Activated CD8-positive, alpha-beta memory T cell treated with anti-CD3 and anti-CD28 coated beads for 24 hours (primary cell): ENCODE results near the gene KCNIP4.

Experiments used
- DNase-seq: peaks from one replicate; pipeline ENCODE4 v3.0.0-alpha.2; 2020

Gene KCNIP4

GRCh38 chr4:21753084-21753760, 195.3 kb downstream of the KCNIP4 start:
- no peak for DNase-seq

- DNase-seq: no peak
These were observed 196.0 kb downstream of the KCNIP4 start for GRCh38 chr4:21752616-21753015.

- no peak for DNase-seq
These were observed 198.6 kb downstream of the KCNIP4 start for GRCh38 chr4:21749924-21750323.

- DNase-seq: no peak
These were observed 199.2 kb downstream of the KCNIP4 start for GRCh38 chr4:21749412-21749811.

- no peak for DNase-seq
These were observed 204.5 kb downstream of the KCNIP4 start for GRCh38 chr4:21744046-21744445.

- DNase-seq: no peak
These were observed 206.2 kb downstream of the KCNIP4 start for GRCh38 chr4:21742326-21742725.

GRCh38 chr4:21738821-21739220, 209.8 kb downstream of the KCNIP4 start:
- DNase-seq: no peak

- no peak for DNase-seq
These were observed 212.7 kb downstream of the KCNIP4 start for GRCh38 chr4:21735866-21736265.

GRCh38 chr4:21733894-21734630, 214.5 kb downstream of the KCNIP4 start:
- no peak for DNase-seq

GRCh38 chr4:21728304-21728703, 220.3 kb downstream of the KCNIP4 start:
- no peak for DNase-seq

GRCh38 chr4:21726255-21726815, 222.2 kb downstream of the KCNIP4 start:
- no peak for DNase-seq

GRCh38 chr4:21722157-21722839, 226.3 kb downstream of the KCNIP4 start:
- DNase-seq: no peak

- no peak for DNase-seq
These were observed 232.0 kb downstream of the KCNIP4 start for GRCh38 chr4:21716531-21716930.

- no peak for DNase-seq
These were observed 238.3 kb downstream of the KCNIP4 start for GRCh38 chr4:21710179-21710835.

- no peak for DNase-seq
These were observed 238.8 kb downstream of the KCNIP4 start for GRCh38 chr4:21709761-21710160.

GRCh38 chr4:21709031-21709430, 239.5 kb downstream of the KCNIP4 start:
- no peak for DNase-seq

- DNase-seq: no peak
These were observed 249.1 kb downstream of the KCNIP4 start for GRCh38 chr4:21699446-21699845.

- DNase-seq: no peak
These were observed 251.0 kb downstream of the KCNIP4 start for GRCh38 chr4:21697583-21697982.

- no peak for DNase-seq
These were observed 253.4 kb downstream of the KCNIP4 start for GRCh38 chr4:21695141-21695540.

GRCh38 chr4:21692241-21692640, 256.3 kb downstream of the KCNIP4 start:
- DNase-seq: no peak

- no peak for DNase-seq
These were observed 259.8 kb downstream of the KCNIP4 start for GRCh38 chr4:21688596-21689265.

GRCh38 chr4:21685911-21686310, 262.7 kb downstream of the KCNIP4 start:
- no peak for DNase-seq
